ENCODE data around the gene AP2A2.

AP2A2 gene

DNA sequence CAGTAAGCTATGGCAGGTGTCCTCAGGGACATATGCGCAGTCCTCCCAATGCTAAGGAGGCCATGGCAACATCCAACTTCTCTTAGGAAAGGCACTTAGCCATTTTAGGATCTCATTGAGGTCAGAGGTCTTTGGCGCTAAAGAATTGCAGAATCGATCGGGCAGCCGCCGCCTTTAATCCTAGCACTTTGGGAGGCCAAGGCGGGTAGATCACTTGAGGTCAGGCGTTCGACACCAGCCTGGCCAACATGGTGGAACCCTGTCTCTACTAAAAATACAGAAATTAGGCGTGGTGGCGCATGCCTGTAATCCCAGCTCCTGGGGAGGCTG is 13.8 kb upstream of the AP2A2 start:
- Histone ChIP-seq H3K9me3 (no peaks in the 10 kb centered on the region), H3K27me3 (no peaks in the 10 kb centered on the region), H3K4me3 (ENCODE audit: low read depth in 1 of 2, low read length in 1 of 2) (no peak overlapping the region), H3K36me3 (no peaks in the 10 kb centered on the region), H3K27ac (no peak overlapping the region), H3K4me1 (ENCODE audit: control insufficient read depth in 1 of 2, insufficient read depth in 1 of 2, low read depth in 1 of 2, low read length in 1 of 2) (peaks cover 14 to 17% of the 10 kb centered on the region in 2 experiments)
- TF ChIP-seq, protein P1, sequence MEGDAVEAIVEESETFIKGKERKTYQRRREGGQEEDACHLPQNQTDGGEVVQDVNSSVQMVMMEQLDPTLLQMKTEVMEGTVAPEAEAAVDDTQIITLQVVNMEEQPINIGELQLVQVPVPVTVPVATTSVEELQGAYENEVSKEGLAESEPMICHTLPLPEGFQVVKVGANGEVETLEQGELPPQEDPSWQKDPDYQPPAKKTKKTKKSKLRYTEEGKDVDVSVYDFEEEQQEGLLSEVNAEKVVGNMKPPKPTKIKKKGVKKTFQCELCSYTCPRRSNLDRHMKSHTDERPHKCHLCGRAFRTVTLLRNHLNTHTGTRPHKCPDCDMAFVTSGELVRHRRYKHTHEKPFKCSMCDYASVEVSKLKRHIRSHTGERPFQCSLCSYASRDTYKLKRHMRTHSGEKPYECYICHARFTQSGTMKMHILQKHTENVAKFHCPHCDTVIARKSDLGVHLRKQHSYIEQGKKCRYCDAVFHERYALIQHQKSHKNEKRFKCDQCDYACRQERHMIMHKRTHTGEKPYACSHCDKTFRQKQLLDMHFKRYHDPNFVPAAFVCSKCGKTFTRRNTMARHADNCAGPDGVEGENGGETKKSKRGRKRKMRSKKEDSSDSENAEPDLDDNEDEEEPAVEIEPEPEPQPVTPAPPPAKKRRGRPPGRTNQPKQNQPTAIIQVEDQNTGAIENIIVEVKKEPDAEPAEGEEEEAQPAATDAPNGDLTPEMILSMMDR (IDR thresholded peaks at IDR 0.05) = no peak

DNA sequence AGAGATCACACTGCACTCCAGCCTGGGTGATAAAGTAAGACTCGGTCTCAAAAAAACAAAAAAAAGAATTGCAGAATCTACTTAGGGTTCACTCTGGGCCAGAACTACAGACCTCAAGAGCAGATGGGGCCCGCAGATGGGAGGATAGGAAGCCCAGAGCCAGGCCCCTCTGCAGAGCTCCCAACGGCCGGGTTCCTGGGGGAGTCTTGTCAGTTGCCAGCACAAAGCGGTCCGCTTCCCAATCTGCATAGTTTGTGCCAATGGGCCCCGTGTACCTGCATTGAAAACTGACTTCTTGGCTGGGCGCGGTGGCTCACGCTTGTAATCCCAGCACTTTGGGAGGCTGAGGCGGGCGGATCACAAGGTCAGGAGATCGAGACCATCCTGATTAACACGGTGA is 13.4 kb upstream of the AP2A2 start:
- Histone ChIP-seq H3K4me3 (ENCODE audit: low read depth in 1 of 2, low read length in 1 of 2) (no peak overlapping the region), H3K9me3 (no peaks in the 10 kb centered on the region), H3K4me1 (ENCODE audit: control insufficient read depth in 1 of 2, insufficient read depth in 1 of 2, low read depth in 1 of 2, low read length in 1 of 2) (peaks cover 14 to 17% of the 10 kb centered on the region in 2 experiments), H3K36me3 (no peaks in the 10 kb centered on the region), H3K27ac (no peak overlapping the region), H3K27me3 (no peaks in the 10 kb centered on the region)
- TF ChIP-seq, protein P1 (IDR thresholded peaks at IDR 0.05) = no peak

- TF ChIP-seq, protein P1 (IDR thresholded peaks at IDR 0.05) = no peak
Observed at GRCh38 chr11:913043-913442, 12.6 kb upstream of the AP2A2 start.

DNA sequence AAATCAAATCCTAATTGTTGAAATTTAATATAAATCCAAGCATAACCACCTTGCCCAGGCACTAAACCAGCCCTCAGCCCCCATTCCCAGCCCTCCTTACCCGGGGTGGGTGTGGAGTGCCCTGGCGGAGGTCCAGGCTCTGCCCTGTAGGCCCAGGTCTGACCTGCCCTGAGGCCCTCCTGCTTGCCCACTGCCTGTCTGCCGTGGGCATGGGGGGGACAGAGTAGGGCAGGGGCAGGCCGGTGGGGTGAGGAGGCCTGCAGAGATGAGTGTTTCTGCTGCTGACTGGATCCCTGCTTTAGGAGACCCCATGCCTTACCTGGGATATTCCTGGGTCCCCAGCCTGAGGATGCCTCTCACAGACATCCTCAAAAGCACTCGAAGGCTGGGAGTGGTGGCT is 11.5 kb upstream of the AP2A2 start:
- H3K9me3 ChIP-seq = no peaks in the 10 kb centered on the region
- no peaks in the 10 kb centered on the region for H3K27me3 ChIP-seq
- TF ChIP-seq, protein P1 (IDR thresholded peaks at IDR 0.05) = no peak
- no peaks in the 10 kb centered on the region for H3K36me3 ChIP-seq
- H3K4me1 ChIP-seq (ENCODE audit: control insufficient read depth in 1 of 2, insufficient read depth in 1 of 2, low read depth in 1 of 2, low read length in 1 of 2) = peaks cover 14 to 17% of the 10 kb centered on the region in 2 experiments
- no peak overlapping the region for H3K4me3 ChIP-seq (ENCODE audit: low read depth in 1 of 2, low read length in 1 of 2)
- no peak overlapping the region for H3K27ac ChIP-seq

More at GRCh38 chr11:913043-913442, 12.6 kb upstream of the AP2A2 start:
- Histone ChIP-seq H3K4me1 (ENCODE audit: control insufficient read depth in 1 of 2, insufficient read depth in 1 of 2, low read depth in 1 of 2, low read length in 1 of 2) (peaks cover 14 to 17% of the 10 kb centered on the region in 2 experiments), H3K4me3 (ENCODE audit: low read depth in 1 of 2, low read length in 1 of 2) (no peak overlapping the region), H3K9me3 (no peaks in the 10 kb centered on the region), H3K36me3 (no peaks in the 10 kb centered on the region), H3K27me3 (no peaks in the 10 kb centered on the region), H3K27ac (no peak overlapping the region)

DNA sequence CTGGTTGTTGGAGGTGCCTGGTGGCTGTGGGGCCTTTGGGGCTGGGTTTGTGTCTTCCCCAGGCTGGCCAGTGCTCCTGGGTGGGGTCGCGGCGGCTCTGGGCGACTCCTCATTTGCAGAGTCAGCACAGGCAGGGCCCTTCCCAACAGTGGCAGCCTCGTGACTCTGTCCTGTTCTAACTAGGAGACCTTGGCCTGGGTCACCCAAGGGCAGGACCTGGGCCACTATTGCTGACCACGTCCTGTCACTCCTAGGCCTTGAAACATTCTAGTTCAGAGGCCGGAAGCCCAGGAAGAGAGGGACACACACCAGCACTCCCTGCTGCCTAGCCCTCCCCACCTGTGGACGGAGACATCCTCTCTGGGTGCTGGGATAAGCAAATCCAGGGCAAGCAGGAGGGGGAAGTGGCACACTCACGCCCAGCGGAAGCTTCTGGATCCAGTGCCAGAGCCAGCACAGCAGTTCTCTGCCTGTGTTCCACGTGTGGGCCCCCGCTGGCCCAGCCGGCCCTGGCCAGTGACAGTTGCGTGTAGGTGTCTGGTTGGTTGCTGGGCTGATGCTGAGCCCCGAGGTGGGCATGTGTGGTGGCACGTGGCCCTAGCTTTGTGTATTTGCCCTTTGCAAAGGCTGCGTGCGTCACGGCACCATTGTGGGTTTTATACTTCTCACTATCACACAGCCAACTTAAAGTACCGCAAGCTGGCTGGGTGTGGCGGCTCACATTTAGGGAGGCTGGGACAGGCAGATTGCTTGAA is 10.7 kb upstream of the AP2A2 start:
- Histone ChIP-seq H3K27me3 (no peaks in the 10 kb centered on the region), H3K27ac (no peak overlapping the region), H3K4me1 (ENCODE audit: control insufficient read depth in 1 of 2, insufficient read depth in 1 of 2, low read depth in 1 of 2, low read length in 1 of 2) (peaks cover 11 to 15% of the 10 kb centered on the region in 2 experiments), H3K4me3 (ENCODE audit: low read depth in 1 of 2, low read length in 1 of 2) (no peak overlapping the region), H3K9me3 (no peaks in the 10 kb centered on the region), H3K36me3 (no peaks in the 10 kb centered on the region)
- TF ChIP-seq, protein P1 (IDR thresholded peaks at IDR 0.05) = no peak

All from neutrophil (primary cell).